NCI-H748 (cell line): Measurements from ENCODE around the gene SP140.

Source experiments
- DNase-seq: peaks from one replicate; lab custom pipeline; 2025; ENCODE audit not compliant: unreplicated experiment; lab: John Stamatoyannopoulos, UW

The SP140 gene

GRCh38 chr2:230362030-230362691 is 136.6 kb downstream of the SP140 start:
- DNase-seq = no peak
